Ovary (tissue), 9 donors: ENCODE results near the gene BLID. TPM values are rescaled to one million over a fixed set of nuclear protein-coding genes. Genes with fewer than 3 reads are reported as not detected.

Experiments
- DNase-seq, 5 donors: peaks; one replicate each; pipeline ENCODE4 v3.0.0-alpha.2; 2019 to 2020
- H3K27ac ChIP-seq, 2 donors: fragments of 200-600 bp; one replicate each; pipeline versions ENCODE4 v1.5.1 to v1.8.0; 2019 to 2022
- H3K27me3 ChIP-seq: fragments of 200-600 bp; one replicate; pipeline ENCODE4 v1.8.0; 2022
- H3K36me3 ChIP-seq: fragments of 200-600 bp; sonication (generic); one replicate; pipeline ENCODE4 v1.5.1; 2019
- H3K4me1 ChIP-seq: one replicate; pipeline ENCODE4 v1.8.1; 2013; ENCODE audit warnings: mild to moderate bottlenecking, moderate library complexity; ENCODE audit not compliant: insufficient read depth
- H3K4me3 ChIP-seq: fragments of 200-600 bp; sonication (generic); one replicate; pipeline ENCODE4 v1.5.1; 2017
- H3K9me3 ChIP-seq, 2 donors: fragments of 200-600 bp in 1 of 2; sonication (generic) in 1 of 2; one replicate each; pipeline versions ENCODE4 v1.5.1 to v1.8.1; 2013 to 2019; ENCODE audit warnings: mild to moderate bottlenecking in 1 of 2, moderate library complexity in 1 of 2
- CTCF ChIP-seq, 3 donors: fragments of 450-650 bp in 2 of 3; fragments of 200-600 bp in 1 of 3; IDR thresholded peaks; one replicate each; pipeline versions ENCODE4 v1.5.1 to v1.8.0; 2016 to 2022; ENCODE audit warnings: antibody characterized with exemption in 3 of 3, mild to moderate bottlenecking in 1 of 3
- EP300 ChIP-seq: sonication (generic); formaldehyde crosslinking; IDR thresholded peaks from one replicate; pipeline ENCODE4 v1.6.1; 2017; ENCODE audit warnings: antibody characterized with exemption
- POLR2A ChIP-seq: fragments of 450-650 bp; IDR thresholded peaks from one replicate; pipeline ENCODE4 v1.6.1; 2017; ENCODE audit warnings: antibody characterized with exemption, mild to moderate bottlenecking, moderate library complexity
- WGBS, 3 donors: extraction: QIAGEN DNeasy Blood & Tissue Kit in 1 of 3; methylation state at CpG; one replicate each; pipeline versions ENCODE4 v1.1.5 to v1.1.7; 2013 to 2017; 5-methylcytosine and 5-hydroxymethylcytosine counted together
- intact Hi-C, 4 donors: fragments of 100-400 bp; cut with DNase I; formaldehyde crosslinking; loops; one replicate each; pipeline versions ENCODE4 v1.11.0 to v1.15.1; 2022 to 2023
- polyA plus RNA-seq, 2 donors: library from polyadenylated mRNA; stranded (reverse); fragments of 200-250 nt in 1 of 2; fragments of 350-450 nt in 1 of 2; fragmentation: Illumina TruSeq in 1 of 2; extraction: RNeasy Lipid Tissue Mini Kit (QIAGEN cat#74804) in 1 of 2; gene quantifications; one replicate each; pipeline ENCODE4 v1.2.3, GENCODE V29; 2013 to 2014
- total RNA-seq, 7 donors: library from RNA; depleted of rRNA in 2 of 7; stranded (reverse); fragments of >200 nt in 2 of 7; fragmentation: NEBNext Ultra II Directional in 3 of 7; extraction: Animal tissue kit (Norgen Biotek cat#: 25700) in 3 of 7; gene quantifications; one replicate each; pipeline versions ENCODE4 v1.1.0 to v1.2.4, GENCODE V29; 2016 to 2023
- donor health status: DM: no; HTN: no; CAD: no; lungs with moderate emphysema.
- donor health status: DM: no; HTN: no; CAD: no.
- donor health status: Bipolar disorder and iron deficiency.
- donor health status: DM: yes; HTN: yes; CAD: no.
- donor health status: DM: no; HTN: no; CAD: no.
- donor health status: DM: yes; HTN: yes; CAD: no.

BLID gene
- total and polyA plus RNA-seq, 9 donors: 0.32 to 13.2 (median 3.7) TPM; not detected in 1

DNA sequence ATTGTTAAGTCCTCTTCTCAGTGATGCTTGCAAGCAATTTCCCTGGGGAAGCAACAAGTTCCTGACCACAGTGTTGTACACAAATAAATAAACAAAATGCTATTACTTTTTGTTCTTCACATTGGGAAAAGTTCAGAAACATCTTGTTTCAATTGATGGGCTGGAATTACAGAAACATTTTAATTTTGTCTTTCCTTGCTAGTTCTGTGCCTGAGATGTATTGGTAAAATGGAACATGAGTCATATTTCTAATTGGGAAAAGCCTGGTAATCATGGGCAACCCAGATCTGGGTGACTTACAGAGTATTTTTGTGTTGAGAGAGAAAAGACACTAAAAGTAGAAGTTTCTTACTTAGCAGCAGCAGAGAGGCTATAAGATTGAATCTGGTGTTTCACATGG, 576 bp upstream of the BLID start:
- Histone ChIP-seq H3K9me3 (no peaks in the 10 kb centered on the region), H3K4me1 (peaks cover 1% of the 10 kb centered on the region), H3K36me3 (no peaks in the 10 kb centered on the region), H3K27ac (no peak overlapping the region), H3K27me3 (no peaks in the 10 kb centered on the region), H3K4me3 (no peak overlapping the region)
- DNase-seq: no peak
- TF ChIP-seq POLR2A (no peak), CTCF (IDR thresholded peaks at IDR 0.05) (no peak), EP300 (no peak)
- intact Hi-C loops: no loop called here

GRCh38 chr11:122114976-122115375, 1.0 kb downstream of the BLID start:
- DNase-seq: no peak
- Histone ChIP-seq H3K9me3 (no peaks in the 10 kb centered on the region), H3K27me3 (no peaks in the 10 kb centered on the region), H3K36me3 (no peaks in the 10 kb centered on the region), H3K4me1 (peaks cover 1% of the 10 kb centered on the region), H3K4me3 (no peak overlapping the region), H3K27ac (no peak overlapping the region)
- WGBS, 3 donors: 90 to 97% (median 94%) methylated on average over 2 of the region's 2 CpGs
- intact Hi-C loops: no loop called here
- TF ChIP-seq CTCF (IDR thresholded peaks at IDR 0.05): no peak
- no peak for TF ChIP-seq POLR2A
- TF ChIP-seq EP300: no peak

DNA sequence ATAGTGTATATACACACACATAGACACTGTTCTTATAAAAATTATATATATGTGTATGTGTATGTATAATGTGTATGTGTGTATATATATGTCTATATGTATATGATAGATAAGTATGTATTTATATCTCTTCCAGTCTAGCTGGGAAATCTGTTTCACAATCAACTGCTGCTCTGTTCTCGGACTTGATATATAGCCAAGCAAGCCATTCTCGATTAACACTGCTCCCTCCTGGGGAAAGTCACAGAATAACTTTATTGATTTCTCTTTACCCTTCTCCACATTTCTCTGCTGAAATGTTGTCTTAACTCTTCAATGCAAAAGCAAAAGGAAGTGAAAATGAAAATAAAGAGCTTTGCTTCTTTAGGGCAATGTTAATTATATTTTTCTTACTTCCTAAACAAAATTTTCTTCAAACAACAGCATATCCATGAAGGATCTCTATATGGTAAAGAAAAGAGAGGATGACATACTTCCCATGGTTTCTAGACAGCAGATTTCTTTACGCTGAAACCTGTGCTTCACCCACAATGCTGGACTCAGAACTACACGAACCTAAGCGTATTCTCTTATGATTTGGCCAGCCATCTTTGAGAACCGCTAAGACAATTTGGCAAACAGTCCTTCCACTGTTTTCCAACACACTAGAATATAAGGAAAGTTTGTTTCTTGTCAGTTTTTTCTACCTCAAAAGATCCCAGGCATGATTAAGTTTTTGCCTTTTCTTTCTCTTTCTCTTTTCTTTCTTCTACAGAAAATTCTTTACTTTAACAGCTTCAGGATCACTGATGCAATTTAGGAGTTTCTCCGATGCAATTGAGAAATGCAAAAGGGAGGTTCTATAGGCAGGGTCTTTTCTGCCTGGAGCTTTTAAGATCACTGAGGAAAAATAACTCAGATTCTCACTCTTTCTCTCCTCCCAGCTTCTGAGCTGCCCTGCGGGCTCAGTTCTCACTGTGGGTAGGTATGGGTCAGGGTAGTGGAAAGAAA, 1.9 kb downstream of the BLID start:
- Histone ChIP-seq H3K4me3 (no peak overlapping the region), H3K9me3 (no peaks in the 10 kb centered on the region), H3K27me3 (no peaks in the 10 kb centered on the region), H3K36me3 (no peaks in the 10 kb centered on the region), H3K27ac (no peak overlapping the region), H3K4me1 (peaks cover 1% of the 10 kb centered on the region)
- DNase-seq: no peak
- 84 to 89% (median 88%) methylated on average over 8 of the region's 8 CpGs for WGBS, 3 donors
- no peak for TF ChIP-seq POLR2A
- TF ChIP-seq CTCF (IDR thresholded peaks at IDR 0.05): no peak
- TF ChIP-seq EP300: no peak
- intact Hi-C loops: no loop called here

DNA sequence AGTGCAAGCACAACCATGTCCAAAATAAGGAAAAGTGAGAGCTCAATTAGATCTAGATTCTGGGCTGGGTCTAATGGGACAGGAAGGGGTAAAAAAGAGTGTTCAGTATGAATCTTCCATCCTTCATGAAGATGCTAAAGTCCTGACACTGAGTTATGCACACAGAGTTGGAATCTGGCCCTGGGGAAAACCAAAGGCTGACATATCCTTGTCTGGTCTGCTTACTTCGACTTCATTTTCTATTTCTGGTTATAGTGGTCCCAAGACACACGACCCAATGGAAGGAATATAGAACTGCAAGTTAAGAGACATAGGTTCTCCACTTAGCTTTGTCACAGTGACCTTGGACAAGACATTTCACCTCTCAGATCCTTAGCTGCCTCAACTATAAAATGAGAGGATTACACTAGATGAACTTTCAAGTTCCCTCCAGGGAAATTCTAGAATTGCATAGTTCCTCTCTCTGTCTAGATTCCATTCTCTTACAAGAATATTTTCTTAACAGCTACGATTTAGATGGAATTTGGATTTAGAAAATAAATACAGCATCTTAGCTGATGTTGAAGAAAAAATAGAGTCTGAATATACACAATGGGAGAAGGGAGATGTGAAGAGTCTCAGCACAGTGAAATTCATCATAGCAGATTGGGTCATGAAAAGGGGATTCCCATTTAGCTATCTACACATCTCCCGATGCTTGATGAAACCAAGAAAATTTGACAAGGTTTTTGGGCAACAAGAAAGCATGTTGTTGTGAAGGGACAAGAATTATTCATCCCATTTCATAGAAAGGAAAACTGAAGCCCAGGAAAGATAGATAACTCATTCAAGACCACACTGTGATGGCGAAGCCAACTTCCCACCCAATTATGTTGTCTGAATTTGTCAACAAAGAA, 3.3 kb downstream of the BLID start:
- Histone ChIP-seq H3K4me3 (no peak overlapping the region), H3K36me3 (no peaks in the 10 kb centered on the region), H3K27ac (no peak overlapping the region), H3K4me1 (peaks cover 1% of the 10 kb centered on the region), H3K27me3 (no peaks in the 10 kb centered on the region), H3K9me3 (no peaks in the 10 kb centered on the region)
- intact Hi-C loops: no loop called here
- DNase-seq: no peak
- WGBS, 3 donors: 80 to 88% (median 81%) methylated on average over 5 of the region's 5 CpGs
- no peak for TF ChIP-seq POLR2A
- TF ChIP-seq CTCF (IDR thresholded peaks at IDR 0.05): no peak
- no peak for TF ChIP-seq EP300
